Large intestine (tissue), 3 donors: ENCODE measurements around the gene SPSB1. TPM values are rescaled to one million over a fixed set of nuclear protein-coding genes. Genes with fewer than 3 reads are reported as not detected.
A peak's percentile ranks its signal among the peaks of the same experiment; 100 is the strongest.

Source experiments
- DNase-seq, 2 donors: peaks; one replicate each; pipeline versions ENCODE4 v3.0.0 to v3.0.0-alpha.2; 2013
- H3K27ac ChIP-seq: one replicate; pipeline ENCODE4 v1.5.1; 2013; ENCODE audit warnings: low read length
- H3K27me3 ChIP-seq: 2 replicates; pipeline ENCODE4 v1.6.1; 2013; ENCODE audit warnings: low read length; ENCODE audit not compliant: control insufficient read depth, insufficient read depth
- H3K36me3 ChIP-seq: 2 replicates; pipeline ENCODE4 v1.6.1; 2013; ENCODE audit warnings: low read length; ENCODE audit not compliant: control insufficient read depth, insufficient read depth
- H3K4me1 ChIP-seq: one replicate; pipeline ENCODE4 v1.6.1; 2013; ENCODE audit warnings: low read length; ENCODE audit not compliant: control insufficient read depth, insufficient read depth
- H3K4me3 ChIP-seq: one replicate; pipeline ENCODE4 v1.5.1; 2013; ENCODE audit warnings: low read length
- H3K9me3 ChIP-seq: one replicate; pipeline ENCODE4 v1.6.1; 2013; ENCODE audit warnings: mild to moderate bottlenecking, low read depth, low read length, moderate library complexity; ENCODE audit not compliant: control insufficient read depth
- WGBS: methylation state at CpG from one replicate; pipeline ENCODE4 v1.1.5; 2013; ENCODE audit warnings: low lambda C conversion rate; ENCODE audit not compliant: insufficient coverage; 5-methylcytosine and 5-hydroxymethylcytosine counted together
- polyA plus RNA-seq: library from polyadenylated mRNA; unstranded; fragments of 120-200 nt; gene quantifications from one replicate; pipeline ENCODE4 v1.2.1, GENCODE V29; 2013

The SPSB1 gene
- polyA plus RNA-seq, 1 donor, result 23.7 TPM

DNA sequence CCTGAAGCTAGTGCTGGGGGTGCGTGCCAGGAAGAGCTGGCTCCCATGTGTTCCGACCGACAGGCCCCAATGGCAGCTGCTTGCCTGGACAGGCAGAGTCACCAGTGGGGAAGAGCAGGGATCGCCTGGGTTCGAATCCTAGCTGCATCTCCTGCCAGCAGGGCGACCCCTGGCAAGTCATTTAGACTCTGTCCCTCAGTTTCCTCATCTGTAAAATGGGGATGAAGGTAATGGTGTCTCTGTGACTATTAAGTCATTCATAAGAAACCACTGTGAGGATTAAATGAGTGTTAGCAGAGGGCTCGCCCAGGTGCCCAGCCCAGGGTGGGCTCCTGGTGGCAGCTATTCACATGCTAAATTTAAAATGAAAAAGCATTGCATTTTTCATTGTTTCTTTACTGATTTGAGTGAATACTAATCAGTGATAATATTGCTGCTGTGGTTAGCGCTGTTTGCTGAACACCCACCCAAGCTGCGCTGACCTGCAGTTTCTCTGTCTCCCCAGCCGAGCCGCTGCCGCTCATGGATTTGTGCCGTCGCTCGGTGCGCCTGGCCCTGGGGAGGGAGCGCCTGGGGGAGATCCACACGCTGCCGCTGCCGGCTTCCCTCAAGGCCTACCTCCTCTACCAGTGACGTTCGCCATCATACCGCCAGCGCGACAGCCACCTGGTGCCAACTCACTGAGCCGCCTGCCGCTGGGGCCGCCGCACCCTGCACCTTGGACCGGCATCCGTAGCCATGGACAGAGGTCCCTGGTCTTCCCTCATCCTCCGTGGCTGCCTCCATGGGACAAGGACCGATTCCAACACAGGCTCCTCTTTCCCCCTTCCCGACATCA, 74.5 kb downstream of the SPSB1 start:
- 80% methylated on average over 1 of the region's 34 CpGs for WGBS

DNA sequence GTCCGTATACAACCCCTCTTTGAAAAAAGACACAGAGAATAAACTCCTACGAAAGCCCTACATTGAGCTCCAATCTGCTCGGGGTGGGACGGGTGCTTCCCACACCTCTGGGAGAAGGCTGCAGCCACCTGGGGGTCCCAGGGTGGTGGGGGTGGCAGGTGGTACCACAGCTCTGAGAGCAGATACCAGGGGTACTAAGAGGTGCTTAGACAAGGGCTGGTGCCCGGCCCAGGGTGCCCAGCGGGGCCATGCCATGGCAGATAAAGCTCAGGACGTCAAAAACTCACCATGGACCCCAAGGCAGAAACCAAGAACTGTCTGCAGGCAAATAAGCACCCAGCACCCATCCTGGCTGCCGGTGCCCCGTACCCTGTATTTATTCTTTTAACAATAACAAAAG, 75.1 kb downstream of the SPSB1 start:
- WGBS, result no CpG with 5 or more reads among the region's 9 CpGs
- peaks cover 4% of the 10 kb centered on the region for H3K9me3 ChIP-seq
- no peaks in the 10 kb centered on the region for H3K27me3 ChIP-seq
- H3K36me3 ChIP-seq, result peaks cover 37% of the 10 kb centered on the region
- H3K4me3 ChIP-seq, result no peak overlapping the region
- DNase-seq, result no peak
- no peak overlapping the region for H3K27ac ChIP-seq
- H3K4me1 ChIP-seq, result peaks cover 21% of the 10 kb centered on the region

More for the DNA sequence above, 74.5 kb downstream of the SPSB1 start:
- no peaks in the 10 kb centered on the region for H3K27me3 ChIP-seq
- no peak for DNase-seq
- peaks cover 37% of the 10 kb centered on the region for H3K36me3 ChIP-seq
- H3K27ac ChIP-seq, result no peak overlapping the region
- H3K4me1 ChIP-seq, result peaks cover 19% of the 10 kb centered on the region
- peaks cover 4% of the 10 kb centered on the region for H3K9me3 ChIP-seq
- H3K4me3 ChIP-seq, result no peak overlapping the region

DNA sequence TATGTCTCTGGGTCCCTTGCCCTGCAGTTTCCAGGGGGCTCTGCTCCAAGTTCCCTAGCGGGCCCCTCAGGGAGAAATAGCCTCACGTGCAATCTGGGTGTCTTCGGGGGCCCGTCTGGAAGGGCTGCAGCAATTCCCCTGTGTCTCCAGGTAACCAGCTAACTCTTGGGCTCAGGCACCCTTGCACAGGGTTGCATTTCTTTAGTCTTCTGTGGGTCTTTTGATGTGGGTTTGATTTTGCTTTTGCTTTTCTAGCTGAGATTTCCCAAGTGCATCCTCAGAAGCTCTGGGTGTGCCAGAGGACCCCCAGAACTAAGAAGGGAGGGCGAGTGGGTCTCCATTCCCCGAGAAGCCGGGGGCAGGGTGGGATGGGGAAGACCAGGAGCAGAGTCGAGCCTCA, 75.7 kb downstream of the SPSB1 start:
- H3K27me3 ChIP-seq, result no peaks in the 10 kb centered on the region
- peaks cover 4% of the 10 kb centered on the region for H3K9me3 ChIP-seq
- peaks cover 19% of the 10 kb centered on the region for H3K4me1 ChIP-seq
- peaks cover 37% of the 10 kb centered on the region for H3K36me3 ChIP-seq
- WGBS, result no CpG with 5 or more reads among the region's 8 CpGs
- no peak overlapping the region for H3K4me3 ChIP-seq
- H3K27ac ChIP-seq, result no peak overlapping the region
- no peak for DNase-seq

DNA sequence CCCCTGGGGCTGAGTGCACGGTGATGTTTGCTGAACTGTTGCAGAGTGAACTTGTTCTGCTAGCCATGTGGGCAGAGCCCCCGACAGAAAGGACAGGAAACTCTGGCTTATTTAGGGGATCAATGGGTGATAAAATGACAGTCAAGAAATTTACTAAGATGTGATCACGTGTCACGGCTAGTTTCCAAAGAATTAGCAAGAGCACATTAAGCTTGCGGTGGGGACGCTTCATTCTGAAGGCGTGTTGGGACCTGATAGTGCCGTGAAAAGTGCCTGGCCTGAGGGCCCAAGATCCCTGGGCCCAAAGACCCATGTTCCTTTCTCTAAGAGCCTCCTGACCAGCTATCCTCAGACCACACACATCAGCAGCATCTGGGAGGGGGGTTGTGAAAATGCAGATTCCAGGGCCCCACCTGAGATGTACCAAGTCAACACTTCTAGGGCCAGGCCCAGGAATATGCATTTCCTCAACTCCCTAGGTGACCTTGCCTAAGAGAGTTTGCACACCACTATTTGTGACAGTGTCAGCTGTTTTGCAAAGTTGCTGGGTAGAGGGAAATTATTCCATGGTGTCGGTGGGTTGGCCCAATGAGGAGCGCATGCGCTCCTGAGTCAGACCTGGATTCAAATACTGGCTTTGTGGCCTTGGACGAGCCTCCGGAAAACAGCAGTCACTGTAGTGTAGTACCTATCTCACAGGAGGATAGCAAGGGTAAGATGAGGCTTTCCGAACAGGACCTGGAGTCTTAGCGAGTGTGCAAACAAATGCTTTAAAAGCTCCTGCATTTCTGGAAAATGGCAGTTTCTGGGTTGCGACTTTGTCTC, 77.5 kb downstream of the SPSB1 start:
- Histone ChIP-seq H3K9me3 (peaks cover 4% of the 10 kb centered on the region), H3K4me1 (peaks cover 20% of the 10 kb centered on the region), H3K27me3 (no peaks in the 10 kb centered on the region), H3K4me3 (no peak overlapping the region), H3K36me3 (peaks cover 35% of the 10 kb centered on the region), H3K27ac (no peak overlapping the region)
- no peak for DNase-seq
- no CpG with 5 or more reads among the region's 16 CpGs for WGBS

DNA sequence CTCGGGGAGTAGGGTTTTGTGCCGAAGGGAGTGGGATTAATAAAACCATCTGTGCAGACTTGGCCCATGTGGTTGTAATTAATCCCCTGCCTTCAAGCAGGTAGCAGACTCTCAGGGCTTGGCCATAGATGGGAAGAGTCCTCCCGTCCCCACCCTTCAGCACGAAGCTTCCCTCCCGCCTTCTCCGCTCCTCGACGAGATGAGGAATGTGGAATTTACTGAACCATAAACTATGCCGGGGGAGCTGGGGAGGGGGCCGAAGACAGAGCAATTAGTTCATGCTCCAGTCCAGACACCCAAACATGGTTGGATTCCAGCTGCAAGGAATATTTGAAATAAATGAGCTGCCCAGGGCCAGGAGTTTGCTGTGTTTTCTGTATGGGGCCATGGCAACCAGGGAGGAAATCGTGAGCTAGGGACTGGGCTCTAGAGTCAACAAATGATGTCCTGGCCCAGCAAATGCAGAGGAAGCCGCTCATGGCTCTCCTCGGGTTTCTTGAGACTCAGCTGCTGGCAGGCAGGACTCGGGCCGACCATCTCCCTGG, 78.8 kb downstream of the SPSB1 start:
- peaks cover 32% of the 10 kb centered on the region for H3K36me3 ChIP-seq
- whole genome bisulfite sequencing, result no CpG with 5 or more reads among the region's 15 CpGs
- H3K27ac ChIP-seq, result peak overlapping the region; percentile 56
- peak; percentile 77 to 86 for DNase-seq
- no peak overlapping the region for H3K4me3 ChIP-seq
- H3K27me3 ChIP-seq, result no peaks in the 10 kb centered on the region
- H3K4me1 ChIP-seq, result peaks cover 23% of the 10 kb centered on the region
- peaks cover 4% of the 10 kb centered on the region for H3K9me3 ChIP-seq

DNA sequence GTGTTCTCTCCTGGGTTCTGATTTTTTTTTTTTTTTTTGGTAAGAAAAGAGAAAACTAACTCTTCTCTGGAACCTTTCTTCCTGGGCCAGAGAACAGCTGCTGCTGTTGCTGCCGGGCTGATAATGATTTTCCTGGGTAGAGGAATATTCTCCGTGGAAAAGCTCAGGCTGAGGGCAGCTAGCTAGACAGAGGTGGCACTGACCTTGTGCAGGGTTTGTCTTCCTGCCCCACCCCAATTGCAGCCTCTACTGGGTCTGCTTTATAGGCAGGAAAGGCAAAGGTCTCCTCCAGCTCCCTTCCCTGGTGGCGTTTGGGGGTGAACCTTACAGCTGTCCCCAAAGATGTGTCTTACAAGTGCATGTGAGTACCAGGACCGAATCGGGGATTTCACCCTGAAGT, 79.3 kb downstream of the SPSB1 start:
- Histone ChIP-seq H3K9me3 (peaks cover 4% of the 10 kb centered on the region), H3K36me3 (peaks cover 30% of the 10 kb centered on the region), H3K4me3 (no peak overlapping the region), H3K27me3 (no peaks in the 10 kb centered on the region), H3K4me1 (peaks cover 23% of the 10 kb centered on the region), H3K27ac (peak overlapping the region; percentile 56)
- WGBS, result no CpG with 5 or more reads among the region's 5 CpGs
- peak in 1 of 2 donors; percentile 48 for DNase-seq

DNA sequence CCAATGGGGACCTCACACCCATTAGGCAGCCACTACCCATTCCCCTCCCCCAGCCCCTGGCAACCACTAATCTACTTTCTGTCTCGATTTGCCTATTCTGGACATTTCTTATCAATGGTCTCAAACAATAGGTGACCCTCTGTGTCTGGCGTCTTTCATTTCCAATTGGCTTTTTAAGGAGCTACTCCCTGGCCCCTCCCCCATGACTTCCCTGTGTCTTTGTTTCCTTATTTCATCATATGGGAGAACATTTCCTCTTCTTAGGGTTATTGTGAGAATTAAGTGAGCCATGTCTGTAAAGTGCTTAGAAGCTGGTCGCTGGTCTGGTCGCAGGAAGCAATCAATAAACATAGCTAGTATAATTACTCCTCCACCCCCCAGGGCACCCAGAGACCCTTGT, 80.9 kb downstream of the SPSB1 start:
- Histone ChIP-seq H3K4me1 (peaks cover 26% of the 10 kb centered on the region), H3K4me3 (no peak overlapping the region), H3K27me3 (no peaks in the 10 kb centered on the region), H3K9me3 (no peaks in the 10 kb centered on the region), H3K36me3 (peaks cover 13% of the 10 kb centered on the region), H3K27ac (no peak overlapping the region)
- no CpG with 5 or more reads among the region's 4 CpGs for WGBS
- DNase-seq, result no peak

DNA sequence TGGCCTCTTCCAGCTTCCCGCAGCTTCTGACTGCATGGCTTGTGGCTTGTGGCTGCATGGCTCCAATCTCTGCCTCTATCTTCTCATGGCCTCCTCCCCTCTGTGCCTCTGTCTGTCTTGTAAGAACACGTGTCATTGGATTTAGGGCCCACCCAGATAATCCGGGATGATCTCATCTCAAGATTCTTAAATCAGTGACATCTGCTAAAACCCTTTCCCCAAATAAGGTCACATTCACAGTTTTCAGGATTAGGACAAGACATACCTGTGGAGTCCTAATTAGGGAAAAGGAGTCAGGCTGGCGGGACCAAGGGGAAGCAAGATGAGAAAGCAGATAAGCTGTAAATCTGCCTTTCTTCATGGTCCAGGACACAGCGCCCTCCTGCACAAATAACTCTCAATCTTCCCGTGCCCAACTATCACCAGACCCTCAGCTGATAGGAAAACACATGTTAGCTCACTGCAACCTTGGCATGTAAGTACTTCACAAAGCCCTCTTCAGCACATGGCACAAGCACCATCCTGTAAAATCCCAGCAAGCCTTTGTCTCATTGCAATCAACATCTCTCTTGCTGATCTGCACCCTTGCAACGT, 82.2 kb downstream of the SPSB1 start:
- WGBS, result no CpG with 5 or more reads among the region's 7 CpGs
- H3K4me3 ChIP-seq, result no peak overlapping the region
- peaks cover 26% of the 10 kb centered on the region for H3K4me1 ChIP-seq
- H3K27ac ChIP-seq, result peak overlapping the region; percentile 35
- no peak for DNase-seq
- no peaks in the 10 kb centered on the region for H3K27me3 ChIP-seq
- peaks cover 4% of the 10 kb centered on the region for H3K36me3 ChIP-seq
- no peaks in the 10 kb centered on the region for H3K9me3 ChIP-seq

DNA sequence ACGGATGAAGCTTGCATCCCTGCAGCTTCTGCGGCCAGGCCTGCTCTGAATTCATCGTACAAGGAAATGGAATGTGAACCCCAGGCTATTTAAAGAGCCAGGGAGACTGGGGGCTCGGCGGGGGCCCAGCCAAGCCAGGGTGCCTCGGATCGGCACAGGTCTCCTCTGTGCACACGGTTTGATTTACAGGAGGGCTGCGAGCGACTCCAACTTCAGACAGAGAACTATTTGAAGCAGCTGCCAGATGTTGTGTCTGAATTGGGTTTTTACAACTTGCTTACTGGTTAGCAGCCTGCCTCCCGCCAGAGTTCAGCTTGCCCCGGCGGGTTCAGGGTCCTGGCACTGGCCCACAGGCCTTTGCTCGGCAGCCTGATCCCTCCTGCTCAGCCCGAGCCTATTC, 83.2 kb downstream of the SPSB1 start:
- no peaks in the 10 kb centered on the region for H3K27me3 ChIP-seq
- H3K9me3 ChIP-seq, result no peaks in the 10 kb centered on the region
- H3K27ac ChIP-seq, result peak overlapping the region; percentile 35
- DNase-seq, result no peak
- no peak overlapping the region for H3K4me3 ChIP-seq
- no CpG with 5 or more reads among the region's 15 CpGs for WGBS
- no peaks in the 10 kb centered on the region for H3K36me3 ChIP-seq
- H3K4me1 ChIP-seq, result peaks cover 28% of the 10 kb centered on the region

DNA sequence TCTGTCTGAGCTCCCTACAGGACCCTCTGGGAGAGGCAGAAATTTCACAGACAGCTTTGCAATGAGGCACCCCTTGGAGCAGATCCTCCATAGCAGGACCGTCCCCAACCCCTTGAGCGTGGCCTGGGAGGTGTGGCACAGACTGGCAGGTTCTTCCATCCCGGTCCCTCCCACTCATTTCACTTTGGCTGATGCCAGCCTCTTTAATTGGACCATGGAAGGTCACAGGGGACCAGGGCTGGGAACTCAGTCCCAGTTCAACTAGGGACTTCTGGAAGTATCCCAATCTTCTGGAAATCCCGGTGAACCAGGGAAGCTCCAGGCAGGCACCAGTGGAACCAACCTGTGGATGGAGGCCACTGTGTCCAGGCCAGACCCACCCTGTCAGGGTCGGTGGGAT, 83.7 kb downstream of the SPSB1 start:
- Histone ChIP-seq H3K4me1 (peaks cover 29% of the 10 kb centered on the region), H3K4me3 (no peak overlapping the region)
- no peak for DNase-seq

More for the DNA sequence above, 83.7 kb downstream of the SPSB1 start:
- no peaks in the 10 kb centered on the region for H3K9me3 ChIP-seq
- peak overlapping the region; percentile 35 for H3K27ac ChIP-seq
- no peaks in the 10 kb centered on the region for H3K27me3 ChIP-seq
- H3K36me3 ChIP-seq, result no peaks in the 10 kb centered on the region
- no CpG with 5 or more reads among the region's 5 CpGs for WGBS
